Endothelial cell of umbilical vein (primary cell): ENCODE data around the gene LSR. TPM values are rescaled to one million over a fixed set of nuclear protein-coding genes. Genes with fewer than 3 reads are reported as not detected.

Source experiments
- BruUV-seq: library from RNA; stranded (reverse); fragments of 400-500 nt; replicated peaks from 2 replicates; lab custom pipeline; 2021; lab: Mats Ljungman, UMichigan
- CTCF ChIA-PET: fragments of 300-600, 350-600 bp; sonication (Branson Sonifier 250); formaldehyde crosslinking; loops from one replicate; lab custom pipeline; 2021; ENCODE audit warnings: antibody characterized with exemption, inconsistent platforms; lab: Charles Lee
- POLR2A ChIA-PET: fragments of 300-600, 350-600 bp; sonication (Branson Sonifier 250); formaldehyde crosslinking; loops from one replicate; lab custom pipeline; 2021; ENCODE audit warnings: antibody characterized with exemption, inconsistent platforms; lab: Charles Lee
- DNase-seq: peaks from one replicate; pipeline ENCODE4 v3.0.0-alpha.2; 2011; ENCODE audit warnings: low read depth, low spot score
- FAIRE-seq: peaks from 2 replicates; lab custom pipeline; 2011; peaks lifted over from hg19 to GRCh38; lab: Jason Lieb, UNC
- H2AFZ ChIP-seq: 2 replicates; pipeline ENCODE4 v1.6.0; 2012; ENCODE audit warnings: low read depth, low read length, control low read depth, inconsistent platforms
- H3K27ac ChIP-seq: 2 replicates; pipeline ENCODE4 v1.5.1; 2011; ENCODE audit warnings: low read depth, mild to moderate bottlenecking, control low read depth, low read length, moderate library complexity; ENCODE audit not compliant: insufficient read depth
- H3K27me3 ChIP-seq, 2 experiments: 2 replicates each; pipeline versions ENCODE4 v1.6.0 to v1.6.1; 2011; ENCODE audit warnings: low read length in 2 of 2, mixed read lengths in 1 of 2; ENCODE audit not compliant: control insufficient read depth in 2 of 2, insufficient read depth in 2 of 2
- H3K36me3 ChIP-seq, 2 experiments: 2 replicates in 1 of 2; 3 replicates in 1 of 2; pipeline ENCODE4 v1.5.1; 2011; ENCODE audit warnings: low read length in 2 of 2, mild to moderate bottlenecking in 1 of 2, moderate library complexity in 1 of 2; ENCODE audit not compliant: control insufficient read depth in 2 of 2, insufficient read depth in 2 of 2; ENCODE audit errors: extremely low read depth in 1 of 2
- H3K4me1 ChIP-seq: 3 replicates; pipeline ENCODE4 v1.5.1; 2011; ENCODE audit warnings: mild to moderate bottlenecking, low read length; ENCODE audit not compliant: control insufficient read depth, insufficient read depth; ENCODE audit errors: extremely low read depth
- H3K4me2 ChIP-seq: 2 replicates; pipeline ENCODE4 v1.6.1; 2011; ENCODE audit warnings: low read length, control low read depth, mixed read lengths; ENCODE audit not compliant: insufficient read depth
- H3K4me3 ChIP-seq, 3 experiments: fragments of 200-600 bp in 1 of 3; sonication (generic), shearing (Covaris generic) in 1 of 3; replicated peaks in 1 of 3; 2 replicates each; pipeline ENCODE4 v1.5.1; 2011 to 2016; ENCODE audit warnings: control low read depth in 3 of 3, low read length in 3 of 3, mild to moderate bottlenecking in 2 of 3, inconsistent platforms in 1 of 3, low read depth in 1 of 3, moderate library complexity in 1 of 3; ENCODE audit not compliant: insufficient read depth in 1 of 3
- H3K79me2 ChIP-seq: 2 replicates; pipeline ENCODE4 v1.6.0; 2012; ENCODE audit warnings: low read length, inconsistent platforms; ENCODE audit not compliant: control insufficient read depth, insufficient read depth
- H3K9ac ChIP-seq: replicated peaks from 2 replicates; pipeline ENCODE3; 2011; ENCODE audit warnings: low read length, control low read depth; ENCODE audit not compliant: insufficient read depth; ENCODE audit errors: extremely low read depth
- H3K9me1 ChIP-seq: replicated peaks from 3 replicates; pipeline ENCODE4 v1.6.0; 2011; ENCODE audit warnings: mild to moderate bottlenecking, low read length; ENCODE audit not compliant: control insufficient read depth, insufficient read depth; ENCODE audit errors: extremely low read depth
- H3K9me3 ChIP-seq: replicated peaks from 2 replicates; pipeline ENCODE4 v1.5.1; 2012; ENCODE audit warnings: low read length, inconsistent platforms; ENCODE audit not compliant: control insufficient read depth, insufficient read depth
- H4K20me1 ChIP-seq: replicated peaks from 2 replicates; pipeline ENCODE3; 2011; ENCODE audit warnings: mild to moderate bottlenecking, low read length; ENCODE audit not compliant: control insufficient read depth, insufficient read depth; ENCODE audit errors: extremely low read depth
- EZH2 ChIP-seq: IDR thresholded peaks from 2 replicates; pipeline ENCODE4 v1.6.1; 2012; ENCODE audit warnings: borderline replicate concordance, low read depth, mild to moderate bottlenecking, moderate library complexity, low read length, inconsistent platforms; ENCODE audit not compliant: severe bottlenecking
- FOS ChIP-seq: IDR thresholded peaks from 2 replicates; pipeline ENCODE4 v1.6.1; 2011; ENCODE audit warnings: mild to moderate bottlenecking, low read length, moderate library complexity, borderline replicate concordance; ENCODE audit not compliant: insufficient read depth
- GATA2 ChIP-seq: IDR thresholded peaks from 2 replicates; pipeline ENCODE4 v1.7.0; 2011; ENCODE audit warnings: low read depth, mild to moderate bottlenecking, moderate library complexity, mixed read lengths, low read length; ENCODE audit not compliant: insufficient read length, insufficient read depth
- JUN ChIP-seq: IDR thresholded peaks from 2 replicates; pipeline ENCODE4 v1.6.1; 2011; ENCODE audit warnings: borderline replicate concordance, low read depth; ENCODE audit not compliant: insufficient read length, insufficient read depth
- MYC ChIP-seq: IDR thresholded peaks from one replicate; pipeline ENCODE4 v1.6.1; 2011; ENCODE audit warnings: mild to moderate bottlenecking, low read depth, low read length
- POLR2A ChIP-seq: IDR thresholded peaks from 2 replicates; pipeline ENCODE4 v1.6.1; 2012; ENCODE audit warnings: low read depth, mild to moderate bottlenecking, control low read depth, low read length
- POLR2AphosphoS5 ChIP-seq: IDR thresholded peaks from 2 replicates; pipeline ENCODE4 v1.6.1; 2012; ENCODE audit warnings: low read depth, mild to moderate bottlenecking, control low read depth, low read length, moderate library complexity; ENCODE audit not compliant: insufficient read depth
- dilution Hi-C: fragments of 300-500 bp; cut with MboI; formaldehyde crosslinking; loops from one replicate; pipeline ENCODE4 v1.15.0; 2019; ENCODE audit warnings: low sequenced_read_pairs; ENCODE audit not compliant: extremely low pct_ligation_motif_present
- intact Hi-C: fragments of 100-400 bp; cut with micrococcal nuclease; formaldehyde crosslinking; loops from one replicate; pipeline ENCODE4 v1.10.0; 2022
- polyA plus RNA-seq, 4 experiments: library from polyadenylated mRNA; depleted of rRNA in 3 of 4; stranded (reverse) in 3 of 4; unstranded in 1 of 4; fragments of >200 nt; gene quantifications; 2 replicates each; pipeline versions ENCODE4 v1.2.1 to v1.2.3, GENCODE V29; 2011 to 2012; ENCODE audit warnings: missing spikeins in 1 of 4
- total RNA-seq: library from RNA; stranded (reverse); gene quantifications from 2 replicates; pipeline ENCODE4 v1.2.3, GENCODE V29; 2021
- TF ChIP-seq, protein P1 (sequence below): IDR thresholded peaks from 2 replicates; pipeline ENCODE4 v1.6.1; 2011; ENCODE audit not compliant: insufficient read depth, insufficient read length
- TF ChIP-seq, protein P2 (sequence below), 2 donors: IDR thresholded peaks; 1 replicate in 1 of 2; 2 replicates in 1 of 2; pipeline ENCODE4 v1.5.1; 2011; ENCODE audit warnings: low read length in 2 of 2, mild to moderate bottlenecking in 2 of 2, moderate library complexity in 2 of 2, control low read depth in 1 of 2, inconsistent platforms in 1 of 2, low read depth in 1 of 2; ENCODE audit not compliant: insufficient read depth in 1 of 2; ENCODE audit errors: extremely low read depth in 1 of 2

The LSR gene
- total and polyA plus RNA-seq, 2 donors (not counting 3 experiments of a cell fraction or from before 2014, with no cell fraction given) = 0.76 to 1.0 TPM

DNA sequence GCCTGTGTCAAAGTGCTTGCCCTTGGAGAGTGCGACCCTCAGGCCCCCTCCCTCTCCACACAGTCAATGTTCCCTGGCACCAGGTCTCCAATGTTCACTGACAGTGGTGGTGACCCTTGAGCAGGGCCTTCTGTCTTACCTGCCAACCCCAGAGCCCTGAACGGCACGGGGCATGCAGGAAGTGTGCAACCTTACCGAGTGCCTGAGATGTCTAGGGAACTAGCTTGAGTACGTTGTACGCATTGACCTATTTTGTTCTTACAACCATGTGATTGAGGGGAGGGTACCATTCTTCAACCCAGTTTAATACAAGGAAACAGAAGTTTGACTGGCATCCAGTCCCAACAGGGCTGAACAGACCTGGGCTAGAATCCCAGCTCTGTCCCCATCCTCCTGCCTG is 56.4 kb downstream of the LSR start:
- POLR2A ChIA-PET = no interaction called here
- CTCF ChIA-PET = interaction anchor here (1.0 to 1.5 kb wide), 2 partner anchors 9 to 190 kb away, joined by 4 to 6 read pairs; no protein-coding TSS in a partner anchor
- Histone ChIP-seq H3K9me1 (no peaks in the 10 kb centered on the region), H3K4me1 (no peaks in the 10 kb centered on the region), H3K4me2 (no peak overlapping the region), H3K9ac (no peak overlapping the region), H3K27ac (no peak overlapping the region), H2AFZ (no peak overlapping the region), H3K27me3 (no peaks in the 10 kb centered on the region), H3K36me3 (no peaks in the 10 kb centered on the region), H3K9me3 (no peaks in the 10 kb centered on the region), H4K20me1 (no peaks in the 10 kb centered on the region), H3K4me3 (no peak overlapping the region), H3K79me2 (no peaks in the 10 kb centered on the region)
- intact Hi-C loops (no loop called here), dilution Hi-C loops (no loop called here)
- FAIRE-seq (no peak), DNase-seq (no peak)
- TF ChIP-seq POLR2AphosphoS5 (no peak), POLR2A (no peak), EZH2 (no peak), MYC (no peak), JUN (no peak), FOS (no peak), GATA2 (no peak)
- TF ChIP-seq, protein P1, sequence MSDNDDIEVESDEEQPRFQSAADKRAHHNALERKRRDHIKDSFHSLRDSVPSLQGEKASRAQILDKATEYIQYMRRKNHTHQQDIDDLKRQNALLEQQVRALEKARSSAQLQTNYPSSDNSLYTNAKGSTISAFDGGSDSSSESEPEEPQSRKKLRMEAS = no peak
- TF ChIP-seq, protein P2, sequence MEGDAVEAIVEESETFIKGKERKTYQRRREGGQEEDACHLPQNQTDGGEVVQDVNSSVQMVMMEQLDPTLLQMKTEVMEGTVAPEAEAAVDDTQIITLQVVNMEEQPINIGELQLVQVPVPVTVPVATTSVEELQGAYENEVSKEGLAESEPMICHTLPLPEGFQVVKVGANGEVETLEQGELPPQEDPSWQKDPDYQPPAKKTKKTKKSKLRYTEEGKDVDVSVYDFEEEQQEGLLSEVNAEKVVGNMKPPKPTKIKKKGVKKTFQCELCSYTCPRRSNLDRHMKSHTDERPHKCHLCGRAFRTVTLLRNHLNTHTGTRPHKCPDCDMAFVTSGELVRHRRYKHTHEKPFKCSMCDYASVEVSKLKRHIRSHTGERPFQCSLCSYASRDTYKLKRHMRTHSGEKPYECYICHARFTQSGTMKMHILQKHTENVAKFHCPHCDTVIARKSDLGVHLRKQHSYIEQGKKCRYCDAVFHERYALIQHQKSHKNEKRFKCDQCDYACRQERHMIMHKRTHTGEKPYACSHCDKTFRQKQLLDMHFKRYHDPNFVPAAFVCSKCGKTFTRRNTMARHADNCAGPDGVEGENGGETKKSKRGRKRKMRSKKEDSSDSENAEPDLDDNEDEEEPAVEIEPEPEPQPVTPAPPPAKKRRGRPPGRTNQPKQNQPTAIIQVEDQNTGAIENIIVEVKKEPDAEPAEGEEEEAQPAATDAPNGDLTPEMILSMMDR (IDR thresholded peaks at IDR 0.05; ENCODE audit: extremely low read depth in 1 of 2, insufficient read depth in 1 of 2, low read depth in 1 of 2, low read length in 2 of 2) = no peak
- no TSS peak for BruUV-seq
